HFFc6 (cell line): ENCODE results near the gene CDH22. TPM values are rescaled to one million over a fixed set of nuclear protein-coding genes. Genes with fewer than 3 reads are reported as not detected.

ENCODE experiments used
- DNase-seq: peaks from one replicate; pipeline ENCODE4 v3.0.0-alpha.2; 2018
- H3K27ac Mint-ChIP-seq: 2 replicates; pipeline ENCODE4 v1.8.0; 2020; ENCODE audit warnings: mild to moderate bottlenecking, mixed read lengths
- H3K27me3 Mint-ChIP-seq: 2 replicates; pipeline ENCODE4 v1.8.0; 2021; ENCODE audit warnings: mild to moderate bottlenecking, moderate library complexity, mixed read lengths; ENCODE audit not compliant: insufficient read depth
- H3K36me3 Mint-ChIP-seq: 2 replicates; pipeline ENCODE4 v1.8.0; 2021; ENCODE audit warnings: low read depth, mixed read lengths
- H3K4me1 Mint-ChIP-seq: 2 replicates; pipeline ENCODE4 v1.8.0; 2020; ENCODE audit warnings: low read depth, mixed read lengths
- H3K4me3 Mint-ChIP-seq: 2 replicates; pipeline ENCODE4 v1.8.0; 2020; ENCODE audit warnings: mild to moderate bottlenecking, moderate library complexity, mixed read lengths
- H3K9me3 Mint-ChIP-seq: 2 replicates; pipeline ENCODE4 v1.8.0; 2020; ENCODE audit warnings: mild to moderate bottlenecking, mixed read lengths
- CTCF ChIP-seq: fragments of 200-600 bp; sonication (generic); IDR thresholded peaks from 2 replicates; pipeline ENCODE4 v1.5.0; 2021; ENCODE audit warnings: antibody characterized with exemption, mild to moderate bottlenecking
- total RNA-seq, 6 experiments: library from RNA; stranded (reverse); fragmentation: NEBNext Ultra II Directional; extraction: Animal tissue kit (Norgen Biotek cat#: 25700); gene quantifications; 2 replicates in 1 of 6; 3 replicates in 5 of 6; pipeline ENCODE4 v1.2.3, GENCODE V29; 2021

CDH22 gene
- total RNA-seq, 6 experiments from 2014 or later = not detected

- no peak overlapping the region for H3K27ac Mint-ChIP-seq
- peaks cover 22% of the 10 kb centered on the region for H3K27me3 Mint-ChIP-seq
- H3K36me3 Mint-ChIP-seq = peaks cover 4% of the 10 kb centered on the region
- H3K4me1 Mint-ChIP-seq = peaks cover 30% of the 10 kb centered on the region
- no peak for TF ChIP-seq CTCF
- no peak for DNase-seq
- no peak overlapping the region for H3K4me3 Mint-ChIP-seq
- no peaks in the 10 kb centered on the region for H3K9me3 Mint-ChIP-seq
Observed at GRCh38 chr20:46346770-46347169, 38.5 kb upstream of the CDH22 start.

GRCh38 chr20:46344488-46345162, 36.3 kb upstream of the CDH22 start:
- H3K36me3 Mint-ChIP-seq = peaks cover 4% of the 10 kb centered on the region
- H3K9me3 Mint-ChIP-seq = no peaks in the 10 kb centered on the region
- H3K27ac Mint-ChIP-seq = no peak overlapping the region
- H3K4me3 Mint-ChIP-seq = no peak overlapping the region
- peaks cover 37% of the 10 kb centered on the region for H3K27me3 Mint-ChIP-seq
- TF ChIP-seq CTCF = no peak
- no peak for DNase-seq
- H3K4me1 Mint-ChIP-seq = peaks cover 14% of the 10 kb centered on the region

- no peak for DNase-seq
- Mint-ChIP-seq H3K4me1 (peaks cover 8% of the 10 kb centered on the region), H3K9me3 (no peaks in the 10 kb centered on the region), H3K27me3 (peaks cover 44% of the 10 kb centered on the region), H3K36me3 (peaks cover 4% of the 10 kb centered on the region), H3K4me3 (no peak overlapping the region), H3K27ac (no peak overlapping the region)
- TF ChIP-seq CTCF = no peak
Observed at GRCh38 chr20:46343975-46344357, 35.7 kb upstream of the CDH22 start.

- no peak for TF ChIP-seq CTCF
- H3K4me3 Mint-ChIP-seq = peak overlapping the region; percentile 22; the same call in 1 of the 2 replicates
- DNase-seq = no peak
- peaks cover 48% of the 10 kb centered on the region for H3K27me3 Mint-ChIP-seq
- no peaks in the 10 kb centered on the region for H3K9me3 Mint-ChIP-seq
- peaks cover 4% of the 10 kb centered on the region for H3K36me3 Mint-ChIP-seq
- 0 out of 2 replicates have a peak, but pooled peaks cover 4% of the 10 kb centered on the region for H3K4me1 Mint-ChIP-seq
- H3K27ac Mint-ChIP-seq = no peak overlapping the region
Observed at GRCh38 chr20:46343348-46343974, 35.2 kb upstream of the CDH22 start.

- no peak for TF ChIP-seq CTCF
- H3K36me3 Mint-ChIP-seq = peaks cover 4% of the 10 kb centered on the region
- H3K27ac Mint-ChIP-seq = no peak overlapping the region
- DNase-seq = no peak
- H3K27me3 Mint-ChIP-seq = peaks cover 52% of the 10 kb centered on the region
- no peak overlapping the region for H3K4me3 Mint-ChIP-seq
- H3K9me3 Mint-ChIP-seq = no peaks in the 10 kb centered on the region
- H3K4me1 Mint-ChIP-seq = 0 out of 2 replicates have a peak, but pooled peaks cover 4% of the 10 kb centered on the region
Observed at GRCh38 chr20:46342451-46343347, 34.4 kb upstream of the CDH22 start.
